GM18517 (cell line): ENCODE data around the gene CFAP53.
"Not testable (repeated sequence)": the region's sequence is repeated elsewhere in the genome, so short reads cannot be mapped to it uniquely, and the experiment has no call there.

Source experiments
- ATAC-seq: cut with Tn5 transposase; IDR thresholded peaks from one replicate; pipeline ENCODE4 v1.9.1; 2021; ENCODE audit warnings: mild to moderate bottlenecking, moderate library complexity; ENCODE audit not compliant: unreplicated experiment

CFAP53 gene, protein sequence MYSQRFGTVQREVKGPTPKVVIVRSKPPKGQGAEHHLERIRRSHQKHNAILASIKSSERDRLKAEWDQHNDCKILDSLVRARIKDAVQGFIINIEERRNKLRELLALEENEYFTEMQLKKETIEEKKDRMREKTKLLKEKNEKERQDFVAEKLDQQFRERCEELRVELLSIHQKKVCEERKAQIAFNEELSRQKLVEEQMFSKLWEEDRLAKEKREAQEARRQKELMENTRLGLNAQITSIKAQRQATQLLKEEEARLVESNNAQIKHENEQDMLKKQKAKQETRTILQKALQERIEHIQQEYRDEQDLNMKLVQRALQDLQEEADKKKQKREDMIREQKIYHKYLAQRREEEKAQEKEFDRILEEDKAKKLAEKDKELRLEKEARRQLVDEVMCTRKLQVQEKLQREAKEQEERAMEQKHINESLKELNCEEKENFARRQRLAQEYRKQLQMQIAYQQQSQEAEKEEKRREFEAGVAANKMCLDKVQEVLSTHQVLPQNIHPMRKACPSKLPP

DNA sequence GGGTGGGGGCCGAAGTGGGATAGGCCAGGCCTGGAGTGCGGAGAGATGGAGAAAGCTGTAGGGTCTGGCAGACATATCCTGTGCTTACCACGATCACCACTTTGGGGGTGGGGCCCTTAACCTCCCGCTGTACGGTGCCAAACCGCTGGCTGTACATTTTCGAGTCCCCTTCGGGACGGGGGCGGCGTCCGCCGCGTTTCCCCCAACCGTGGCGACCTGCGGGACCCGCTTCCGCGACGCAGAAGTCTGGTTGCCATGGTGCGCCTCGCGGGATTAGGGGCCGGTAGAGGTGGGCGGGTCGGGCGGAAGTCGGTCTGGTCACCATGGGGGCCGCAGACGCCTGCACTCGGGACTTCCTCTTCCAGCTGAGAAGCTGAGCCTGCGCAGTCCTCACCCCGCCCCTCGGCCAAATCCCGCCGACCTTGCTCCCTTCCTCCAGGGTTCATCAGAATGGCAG, at the start of gene CFAP53:
CFAP53 (minus strand) TSS at position 248 of the 457 bp plus-strand sequence; CDS start at position 157, 91 bp downstream.
- ATAC-seq, result peak; percentile 45

DNA sequence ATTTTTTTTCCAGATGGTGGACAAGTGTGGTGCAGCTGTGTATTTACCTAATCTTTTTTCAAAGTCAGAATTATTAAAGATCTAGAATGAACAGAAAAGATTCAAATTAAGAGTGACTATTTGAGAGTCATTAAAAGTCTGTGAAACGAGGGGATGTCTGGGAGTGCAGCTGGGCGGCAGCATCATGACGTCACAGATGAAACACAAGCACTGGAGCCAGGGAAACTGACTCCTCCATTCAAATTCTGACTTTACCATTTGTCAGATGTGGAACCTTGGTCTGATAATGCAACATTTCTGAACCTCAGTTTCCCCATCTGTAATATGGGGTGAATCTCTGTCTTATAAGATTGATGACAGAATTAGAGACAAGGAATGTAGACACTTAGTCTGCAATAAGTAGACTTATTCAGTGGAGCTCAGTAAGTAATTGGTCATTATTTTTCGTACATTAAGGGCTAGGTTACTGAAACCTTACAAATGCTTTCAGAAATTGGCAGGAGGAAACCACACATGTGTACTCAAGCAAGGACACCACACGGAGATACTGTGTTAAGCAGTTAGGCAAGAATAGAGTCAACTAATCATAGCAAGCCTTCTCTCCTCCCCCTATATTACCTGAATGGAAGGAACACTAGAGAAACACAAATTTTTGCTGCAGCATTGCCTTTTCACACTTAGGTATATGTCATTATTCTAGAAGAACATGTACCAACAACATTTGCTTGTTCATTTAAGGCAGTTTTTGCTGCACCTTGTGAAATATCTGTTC, 49.0 kb upstream of the CFAP53 start:
- ATAC-seq, result peak; percentile 77

DNA sequence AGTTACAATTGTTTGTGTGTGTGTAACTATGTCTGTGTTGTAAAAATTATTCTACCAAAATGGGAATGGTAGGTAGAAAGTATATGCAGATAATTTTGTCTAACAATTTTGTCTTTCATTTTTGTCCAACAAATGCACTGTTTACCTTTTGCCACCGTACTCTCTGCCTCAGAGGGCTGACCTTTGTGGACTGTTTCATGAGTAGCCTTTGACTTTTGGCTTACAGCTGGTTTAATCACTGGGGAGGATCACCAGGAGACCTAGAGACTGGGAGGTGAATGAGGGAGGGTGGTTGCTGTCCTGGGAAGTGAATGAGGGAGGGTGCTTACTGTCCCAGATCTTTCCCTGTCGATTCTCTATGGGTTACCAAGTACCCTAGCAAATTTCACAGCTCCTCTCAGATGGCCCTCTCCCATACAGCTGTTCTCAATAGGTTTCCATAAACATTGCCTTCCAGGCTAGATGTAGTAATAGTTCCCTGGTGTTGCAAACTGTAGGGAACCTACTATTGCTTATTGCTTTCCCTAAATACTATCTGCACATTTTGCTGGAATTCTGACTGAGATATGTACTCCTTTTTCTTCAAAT, 47.7 kb upstream of the CFAP53 start:
- ATAC-seq, result no peak

GRCh38 chr18:50313031-50313607, 46.8 kb upstream of the CFAP53 start:
- peak; percentile 10 for ATAC-seq

DNA sequence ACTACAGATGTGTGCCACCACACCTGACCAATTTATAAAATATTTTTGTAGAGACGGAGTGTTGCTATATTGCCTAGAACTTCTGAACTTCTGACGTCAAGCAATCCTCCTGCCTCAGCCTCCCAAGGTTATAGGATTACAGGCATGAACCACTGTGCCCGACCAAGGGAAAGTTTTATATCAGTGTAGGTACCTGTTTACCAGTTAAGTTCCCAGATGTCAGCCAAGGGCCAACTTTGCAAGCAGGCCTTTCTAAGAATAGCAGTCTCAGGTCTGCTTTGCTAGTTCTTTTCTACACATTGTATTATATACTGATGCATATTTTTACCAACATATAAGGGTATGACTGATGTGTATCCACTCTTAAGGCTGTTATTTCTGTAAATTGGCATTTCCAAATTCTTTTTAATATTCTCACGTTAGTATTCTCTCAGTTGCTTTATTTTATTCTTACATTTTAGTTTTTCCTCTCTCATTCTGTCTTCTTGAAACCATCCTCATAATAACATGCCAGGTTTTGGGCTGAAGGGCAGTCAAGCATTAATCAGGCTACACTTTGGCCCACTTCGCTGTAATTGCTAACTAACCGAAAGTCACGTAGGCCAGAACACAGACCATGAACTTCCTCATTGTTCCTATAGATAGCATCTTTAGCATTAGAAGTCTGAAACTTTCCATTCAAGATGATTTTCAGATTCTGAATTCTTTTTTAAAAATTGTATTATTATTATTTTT, 46.2 kb upstream of the CFAP53 start:
- ATAC-seq, result peak; percentile 71

DNA sequence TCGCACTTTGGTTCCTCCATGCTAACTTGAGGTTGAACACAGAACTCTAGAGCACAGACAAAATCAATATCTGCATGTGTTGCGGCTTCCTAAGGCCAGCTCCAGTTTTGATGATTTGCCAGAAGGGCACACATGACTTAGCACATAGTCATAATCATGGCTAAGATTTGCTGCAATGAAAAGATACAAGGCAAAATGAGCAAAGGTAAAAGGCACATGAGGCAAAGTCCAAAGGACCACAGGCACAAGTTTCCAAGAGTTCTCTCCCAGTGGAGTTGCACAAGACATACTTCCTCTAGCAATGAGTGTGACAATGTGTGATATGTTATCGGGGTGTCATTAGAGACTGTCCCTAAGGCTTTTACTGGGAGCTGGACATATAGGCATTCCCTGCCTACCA, 45.4 kb upstream of the CFAP53 start:
- ATAC-seq, result no peak

DNA sequence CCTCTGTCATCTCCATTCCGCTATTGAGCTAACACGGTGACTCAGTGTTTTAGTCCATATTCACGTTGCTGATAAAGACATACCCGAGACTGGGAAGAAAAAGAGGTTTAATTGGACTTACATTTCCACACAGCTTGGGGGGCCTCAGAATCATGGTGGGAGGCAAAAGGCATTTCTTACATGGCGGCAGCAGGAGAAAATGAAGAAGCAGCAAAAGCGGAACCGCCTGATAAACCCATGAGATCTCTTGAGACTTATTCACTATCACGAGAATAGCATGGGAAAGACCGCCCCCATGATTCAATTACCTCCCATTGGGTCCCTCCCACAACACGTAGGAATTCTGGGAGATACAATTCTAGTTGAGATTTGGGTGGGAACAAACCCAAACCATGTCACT, 43.8 kb upstream of the CFAP53 start:
- ATAC-seq, result no peak

GRCh38 chr18:50308851-50309250, 42.6 kb upstream of the CFAP53 start:
- ATAC-seq, result not testable (repeated sequence)

DNA sequence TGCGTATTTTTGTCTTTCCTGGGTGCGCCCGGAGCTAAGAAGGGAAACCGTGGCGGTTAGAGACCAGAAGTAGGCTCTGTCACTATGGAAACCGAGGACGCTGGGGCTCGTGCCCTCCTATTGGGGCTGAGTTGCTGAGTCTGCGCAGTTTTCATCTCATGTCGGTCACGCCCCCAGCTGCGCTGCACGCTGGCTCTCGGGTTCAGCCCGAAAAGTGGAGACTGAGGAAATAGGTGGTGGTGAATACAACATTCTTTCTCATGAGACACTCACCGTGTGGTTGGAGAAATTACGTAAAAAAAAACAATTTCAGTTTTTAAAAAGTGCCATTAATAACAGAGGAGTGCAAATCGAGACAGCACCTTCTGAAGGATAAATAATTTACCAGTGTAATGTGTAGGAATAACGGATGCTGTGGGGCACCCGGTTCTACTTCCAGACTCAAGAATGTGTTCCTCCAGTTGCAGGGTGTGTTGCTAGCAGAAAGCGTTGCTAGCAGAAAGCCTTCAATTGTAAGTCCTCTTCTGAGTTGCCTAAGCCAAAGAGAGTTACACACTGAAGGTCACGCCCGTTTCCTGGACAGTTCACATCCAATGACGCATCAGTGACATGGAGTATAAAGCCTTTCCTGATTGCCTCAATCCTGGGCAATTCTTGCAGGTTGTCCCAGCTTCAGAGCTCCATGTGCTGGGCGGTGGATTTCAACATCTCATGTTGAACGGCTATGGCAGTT, 41.6 kb upstream of the CFAP53 start:
- peak; percentile 86 for ATAC-seq

DNA sequence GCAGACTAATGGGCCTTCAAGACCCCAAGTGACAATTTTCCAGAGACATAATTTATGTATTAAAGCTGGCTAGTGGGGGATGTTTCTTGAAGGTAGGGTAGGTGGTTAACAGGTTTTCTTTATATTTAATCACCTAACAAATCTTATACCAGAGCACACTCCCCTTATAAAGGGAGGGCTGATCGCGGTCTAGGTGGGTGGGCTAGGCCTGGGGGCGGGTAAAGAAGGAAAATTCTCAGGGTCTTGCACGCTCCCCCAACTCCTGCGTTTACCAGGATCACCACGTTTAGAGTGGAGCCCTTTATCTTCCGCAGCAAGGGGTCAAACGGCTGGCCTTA, 41.1 kb upstream of the CFAP53 start:
- ATAC-seq, result no peak

GRCh38 chr18:50306944-50307343, 40.6 kb upstream of the CFAP53 start:
- no peak for ATAC-seq

DNA sequence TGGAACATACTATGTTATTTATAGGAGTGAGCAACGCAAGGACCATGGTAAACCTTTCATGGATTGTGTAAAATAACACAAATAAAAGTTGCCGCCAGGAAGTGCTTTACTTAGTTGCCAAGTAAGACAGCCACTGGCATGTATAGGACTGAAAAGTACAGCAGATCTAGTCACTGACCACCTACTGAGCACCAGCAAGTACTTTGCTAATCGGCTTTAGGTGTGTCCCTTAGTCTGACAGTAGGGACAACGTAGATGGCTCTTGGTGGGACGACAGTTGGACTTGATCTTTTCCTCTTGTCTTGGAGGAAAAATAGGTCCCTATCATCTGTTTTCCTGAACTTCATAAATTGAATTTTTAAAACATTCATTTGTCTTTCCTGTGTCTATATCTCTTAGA, 34.8 kb upstream of the CFAP53 start:
- no peak for ATAC-seq

- ATAC-seq, result no peak
Measured at GRCh38 chr18:50299626-50300388, 33.5 kb upstream of the CFAP53 start.

- no peak for ATAC-seq
Measured at GRCh38 chr18:50298443-50299284, 32.4 kb upstream of the CFAP53 start.

GRCh38 chr18:50297621-50298442, 31.5 kb upstream of the CFAP53 start:
- ATAC-seq, result peak; percentile 100

- ATAC-seq, result no peak
Measured at GRCh38 chr18:50293039-50293438, 26.7 kb upstream of the CFAP53 start.

GRCh38 chr18:50289108-50289443, 22.8 kb upstream of the CFAP53 start:
- no peak for ATAC-seq
